H1 (cell line): Measurements from ENCODE around the gene PRKAR1B. TPM values are rescaled to one million over a fixed set of nuclear protein-coding genes. Genes with fewer than 3 reads are reported as not detected.

Source experiments
- ATF3 ChIP-seq: IDR thresholded peaks from 2 replicates; pipeline ENCODE4 v1.6.1; 2011; ENCODE audit warnings: low read depth, mild to moderate bottlenecking, low read length; ENCODE audit not compliant: insufficient read depth
- CHD1 ChIP-seq: IDR thresholded peaks from 2 replicates; pipeline ENCODE4 v1.6.1; 2012; ENCODE audit warnings: low read depth, low read length, improper control_type of control experiment
- CHD7 ChIP-seq: fragments of 300-600 bp; sonication (generic); IDR thresholded peaks from 2 replicates; pipeline ENCODE4 v1.7.1; 2012; ENCODE audit warnings: low read length, moderate library complexity, mild to moderate bottlenecking, inconsistent platforms; ENCODE audit not compliant: insufficient replicate concordance
- E2F6 ChIP-seq: IDR thresholded peaks from 2 replicates; pipeline ENCODE4 v1.6.1; 2012; ENCODE audit warnings: inconsistent platforms
- KDM1A ChIP-seq: fragments of 200-600, 300-600 bp; sonication (generic); IDR thresholded peaks from 2 replicates; pipeline ENCODE4 v1.7.1; 2016; ENCODE audit warnings: mild to moderate bottlenecking, low read length, borderline replicate concordance
- NRF1 ChIP-seq: IDR thresholded peaks from 2 replicates; pipeline ENCODE4 v1.6.1; 2011; ENCODE audit warnings: mild to moderate bottlenecking, low read depth, low read length, improper control_type of control experiment
- RAD21 ChIP-seq, 2 experiments: IDR thresholded peaks in 1 of 2; conservative IDR thresholded peaks in 1 of 2; 2 replicates each; pipeline ENCODE4 v1.6.1; 2011; ENCODE audit warnings: low read depth in 2 of 2, low read length in 2 of 2, improper control_type of control experiment in 1 of 2, inconsistent platforms in 1 of 2, mild to moderate bottlenecking in 1 of 2, moderate library complexity in 1 of 2
- polyA plus RNA-seq, 7 experiments: library from polyadenylated mRNA; depleted of rRNA in 3 of 7; stranded (reverse) in 5 of 7; unstranded in 2 of 7; fragments of >200 nt in 5 of 7; fragments of 200-250 nt in 2 of 7; gene quantifications; 1 replicate in 5 of 7; 2 replicates in 1 of 7; 4 replicates in 1 of 7; pipeline versions ENCODE4 v1.2.1 to v1.2.3, GENCODE V29; 2011 to 2013; ENCODE audit warnings: missing spikeins in 2 of 7, mixed read lengths in 2 of 7
- total RNA-seq: library from RNA; stranded (reverse); fragmentation: NEBNext Ultra II Directional; extraction: Animal tissue kit (Norgen Biotek cat#: 25700); gene quantifications from 2 replicates; pipeline ENCODE4 v1.2.1, GENCODE V29; 2021

The PRKAR1B gene
- total and polyA plus RNA-seq, 2 of the 8 experiments (the other 6 are each of a cell fraction or from before 2014, with no cell fraction given), result 12.3 to 55.7 TPM

- TF ChIP-seq CHD7 (no peak), RAD21 (IDR thresholded peaks at IDR 0.05 in 1 of 2, conservative IDR thresholded peaks at IDR 0.05 in 1 of 2; ENCODE audit: low read depth in 2 of 2, low read length in 2 of 2) (no peak), ATF3 (no peak), CHD1 (no peak), E2F6 (no peak), KDM1A (no peak), NRF1 (no peak)
These were observed 13.4 kb downstream of the PRKAR1B start (continued) for GRCh38 chr7:713488-714230.
